Caco-2 (cell line): ENCODE measurements around the gene MT1F. TPM values are rescaled to one million over a fixed set of nuclear protein-coding genes. Genes with fewer than 3 reads are reported as not detected.
"Not testable (repeated sequence)": the region's sequence is repeated elsewhere in the genome, so short reads cannot be mapped to it uniquely, and the experiment has no call there.

ENCODE experiments used
- BruUV-seq: library from RNA; stranded (reverse); fragments of 400-500 nt; replicated peaks from 2 replicates; lab custom pipeline; 2021; lab: Mats Ljungman, UMichigan
- CTCF ChIA-PET: fragments of 300-600 bp; sonication (Branson Sonifier 250); formaldehyde crosslinking; loops from one replicate; lab custom pipeline; 2022; ENCODE audit warnings: antibody characterized with exemption; lab: Charles Lee
- POLR2A ChIA-PET: fragments of 300-600 bp; sonication (Branson Sonifier 250); formaldehyde crosslinking; loops from one replicate; lab custom pipeline; 2022; ENCODE audit warnings: antibody characterized with exemption; lab: Charles Lee
- DNase-seq, 2 experiments: peaks; one replicate each; pipeline versions ENCODE4 v3.0.0 to v3.0.0-alpha.2; 2020 to 2022
- H3K27me3 ChIP-seq: replicated peaks from 2 replicates; pipeline ENCODE4 v1.6.0; 2011; ENCODE audit warnings: low read length; ENCODE audit not compliant: control insufficient read depth, insufficient read depth
- H3K36me3 ChIP-seq: 2 replicates; pipeline ENCODE4 v1.5.1; 2011; ENCODE audit warnings: low read length; ENCODE audit not compliant: control insufficient read depth, insufficient read depth
- H3K4me1 ChIP-seq: fragments of 250-450 bp; sonication (Bioruptor Pico); 2 replicates; pipeline ENCODE4 v1.5.1; 2020; ENCODE audit warnings: mild to moderate bottlenecking
- H3K4me3 ChIP-seq: 2 replicates; pipeline ENCODE4 v1.5.1; 2011; ENCODE audit warnings: low read depth, mild to moderate bottlenecking, control low read depth, low read length
- H3K9me3 ChIP-seq: fragments of 250-450 bp; sonication (Bioruptor Pico); 2 replicates; pipeline ENCODE4 v1.5.1; 2020; ENCODE audit warnings: mild to moderate bottlenecking, moderate library complexity
- H3K27ac Mint-ChIP-seq: one replicate; pipeline ENCODE4 v1.8.0; 2022; ENCODE audit warnings: mixed read lengths; ENCODE audit not compliant: unreplicated experiment
- H3K27me3 Mint-ChIP-seq: one replicate; pipeline ENCODE4 v1.8.0; 2022; ENCODE audit warnings: mixed read lengths; ENCODE audit not compliant: insufficient read depth, unreplicated experiment
- H3K36me3 Mint-ChIP-seq: one replicate; pipeline ENCODE4 v1.8.0; 2022; ENCODE audit warnings: mild to moderate bottlenecking, mixed read lengths; ENCODE audit not compliant: insufficient read depth, unreplicated experiment
- H3K4me1 Mint-ChIP-seq: one replicate; pipeline ENCODE4 v1.8.0; 2022; ENCODE audit warnings: low read depth, mixed read lengths; ENCODE audit not compliant: unreplicated experiment
- H3K4me3 Mint-ChIP-seq: one replicate; pipeline ENCODE4 v1.8.0; 2022; ENCODE audit warnings: mild to moderate bottlenecking, moderate library complexity, mixed read lengths; ENCODE audit not compliant: unreplicated experiment
- H3K9me3 Mint-ChIP-seq: one replicate; pipeline ENCODE4 v1.8.0; 2022; ENCODE audit warnings: mixed read lengths; ENCODE audit not compliant: unreplicated experiment
- intact Hi-C: fragments of 100-400 bp; cut with micrococcal nuclease; formaldehyde crosslinking; loops from one replicate; pipeline ENCODE4 v1.10.0; 2022; ENCODE audit not compliant: unreplicated experiment
- total RNA-seq: library from RNA; stranded (reverse); gene quantifications from 2 replicates; pipeline ENCODE4 v1.2.3, GENCODE V29; 2022
- TF ChIP-seq, protein P1 (sequence below), 2 experiments: fragments of 200-600 bp in 1 of 2; IDR thresholded peaks; 1 replicate in 1 of 2; 2 replicates in 1 of 2; pipeline versions ENCODE4 v1.5.1 to v1.8.0; 2011 to 2022; ENCODE audit warnings: antibody characterized with exemption in 1 of 2, control low read depth in 1 of 2, inconsistent platforms in 1 of 2, low read depth in 1 of 2, low read length in 1 of 2, mild to moderate bottlenecking in 1 of 2, moderate library complexity in 1 of 2; ENCODE audit not compliant: insufficient read depth in 1 of 2, severe bottlenecking in 1 of 2, unreplicated experiment in 1 of 2

MT1F gene
- total RNA-seq, 1 experiment from 2014 or later, result 12.5 TPM

DNA sequence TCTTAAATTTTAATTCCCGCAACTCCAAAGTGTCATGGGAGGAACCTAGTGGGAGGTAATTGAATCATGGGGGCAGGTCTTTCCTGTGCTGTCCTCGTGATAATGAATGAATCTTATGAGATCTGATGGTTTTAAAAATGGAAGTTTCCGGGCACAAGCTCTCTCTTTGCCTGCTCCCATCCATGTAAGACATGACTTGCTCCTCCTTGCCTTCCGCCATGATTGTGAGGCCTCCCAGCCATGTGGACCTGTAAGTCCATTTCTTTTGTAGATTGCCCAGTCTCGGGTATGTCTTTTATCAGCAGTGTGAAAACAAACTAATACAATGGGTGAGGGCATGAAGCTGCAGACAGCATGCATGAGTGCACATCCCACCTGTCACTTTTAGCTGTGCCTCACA, 34.6 kb upstream of the MT1F start:
- H3K4me1 Mint-ChIP-seq, H3K36me3 Mint-ChIP-seq, H3K4me3 Mint-ChIP-seq, POLR2A ChIA-PET, H3K27ac Mint-ChIP-seq, H3K9me3 Mint-ChIP-seq, H3K36me3 ChIP-seq, DNase-seq, H3K4me3 ChIP-seq, H3K4me1 ChIP-seq, H3K9me3 ChIP-seq, BruUV-seq, H3K27me3 ChIP-seq, intact Hi-C loops: not testable (repeated sequence)
- peaks cover 13% of the 10 kb centered on the region for H3K27me3 Mint-ChIP-seq
- CTCF ChIA-PET, result interaction anchor here (1.5 kb wide), 1 partner anchor 19 kb away, joined by 4 read pairs; no protein-coding TSS in a partner anchor

DNA sequence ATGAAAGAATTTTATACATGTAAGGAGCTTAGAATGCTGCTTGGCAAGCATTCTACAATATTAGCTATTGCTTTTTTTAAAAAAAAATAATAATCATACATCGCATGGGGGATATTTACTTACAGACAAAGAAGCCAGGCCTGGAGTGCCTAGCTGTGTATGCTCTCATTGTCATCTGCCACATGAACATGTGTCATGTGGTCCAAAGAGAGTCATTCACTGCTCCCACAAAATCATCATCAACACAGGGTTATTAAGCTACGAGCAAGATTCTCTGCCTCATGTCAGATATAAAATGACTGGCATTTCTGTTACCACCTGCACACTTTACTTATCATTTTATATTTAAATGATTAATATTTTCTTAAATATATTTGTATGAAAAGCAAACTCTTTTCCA, 34.1 kb upstream of the MT1F start:
- TF ChIP-seq, protein P1, sequence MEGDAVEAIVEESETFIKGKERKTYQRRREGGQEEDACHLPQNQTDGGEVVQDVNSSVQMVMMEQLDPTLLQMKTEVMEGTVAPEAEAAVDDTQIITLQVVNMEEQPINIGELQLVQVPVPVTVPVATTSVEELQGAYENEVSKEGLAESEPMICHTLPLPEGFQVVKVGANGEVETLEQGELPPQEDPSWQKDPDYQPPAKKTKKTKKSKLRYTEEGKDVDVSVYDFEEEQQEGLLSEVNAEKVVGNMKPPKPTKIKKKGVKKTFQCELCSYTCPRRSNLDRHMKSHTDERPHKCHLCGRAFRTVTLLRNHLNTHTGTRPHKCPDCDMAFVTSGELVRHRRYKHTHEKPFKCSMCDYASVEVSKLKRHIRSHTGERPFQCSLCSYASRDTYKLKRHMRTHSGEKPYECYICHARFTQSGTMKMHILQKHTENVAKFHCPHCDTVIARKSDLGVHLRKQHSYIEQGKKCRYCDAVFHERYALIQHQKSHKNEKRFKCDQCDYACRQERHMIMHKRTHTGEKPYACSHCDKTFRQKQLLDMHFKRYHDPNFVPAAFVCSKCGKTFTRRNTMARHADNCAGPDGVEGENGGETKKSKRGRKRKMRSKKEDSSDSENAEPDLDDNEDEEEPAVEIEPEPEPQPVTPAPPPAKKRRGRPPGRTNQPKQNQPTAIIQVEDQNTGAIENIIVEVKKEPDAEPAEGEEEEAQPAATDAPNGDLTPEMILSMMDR (IDR thresholded peaks at IDR 0.05; ENCODE audit: insufficient read depth in 1 of 2, low read depth in 1 of 2, low read length in 1 of 2, severe bottlenecking in 1 of 2, unreplicated experiment in 1 of 2), result no peak

DNA sequence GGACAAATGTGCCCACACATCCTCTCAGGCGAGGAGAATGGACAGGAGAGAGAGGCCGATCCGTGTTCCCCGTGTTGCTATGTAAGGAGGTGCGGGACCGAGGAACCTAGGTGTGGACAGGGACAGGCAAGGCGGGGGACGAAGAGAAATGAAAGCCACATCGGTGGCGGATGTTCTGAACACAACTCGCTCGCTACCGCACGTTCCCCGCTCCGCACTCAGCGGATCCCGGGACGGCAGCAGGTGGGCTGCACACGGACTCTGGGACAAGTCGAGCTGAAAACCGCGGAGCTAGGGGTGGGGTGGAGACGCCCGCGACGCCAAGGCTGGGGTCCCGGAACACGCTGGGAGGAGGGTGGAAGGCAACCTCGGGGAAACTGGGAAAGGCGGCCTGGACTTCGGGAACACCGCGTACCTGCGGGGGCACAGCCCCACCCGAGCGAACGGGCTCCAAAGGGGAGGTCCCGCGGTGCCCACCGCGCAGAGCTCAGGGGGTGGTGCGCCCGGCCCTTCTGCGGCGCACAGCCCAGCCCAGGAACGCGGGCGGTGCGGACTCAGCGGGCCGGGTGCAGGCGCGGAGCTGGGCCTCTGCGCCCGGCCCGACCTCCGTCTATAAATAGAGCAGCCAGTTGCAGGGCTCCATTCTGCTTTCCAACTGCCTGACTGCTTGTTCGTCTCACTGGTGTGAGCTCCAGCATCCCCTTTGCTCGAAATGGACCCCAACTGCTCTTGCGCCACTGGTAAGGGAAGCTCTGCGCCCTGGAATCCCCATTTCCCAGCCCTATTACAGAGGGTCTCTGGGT, 32.4 kb upstream of the MT1F start, which contains the start of gene MT1E:
Gene MT1E, plus strand, starts transcription at position 642 of the 803 bp plus-strand sequence. Its CDS starts 71 bp downstream, at position 713.
- H3K36me3 Mint-ChIP-seq, result no peaks in the 10 kb centered on the region
- peaks cover 6% of the 10 kb centered on the region for H3K27me3 Mint-ChIP-seq
- peak within 1 kb of the TSS; percentile 71 for H3K4me3 Mint-ChIP-seq
- TF ChIP-seq, protein P1 (IDR thresholded peaks at IDR 0.05; ENCODE audit: insufficient read depth in 1 of 2, low read depth in 1 of 2, low read length in 1 of 2, severe bottlenecking in 1 of 2, unreplicated experiment in 1 of 2), result no peak
- H3K4me1 Mint-ChIP-seq, result no peaks in the 10 kb centered on the region
- no peaks in the 10 kb centered on the region for H3K9me3 Mint-ChIP-seq
- ChIA-PET CTCF (interaction anchor here (0.6 to 1.1 kb wide), 3 partner anchors 22 to 76 kb away, joined by 3 read pairs; no protein-coding TSS in a partner anchor), POLR2A (no interaction called here)
- Histone ChIP-seq H3K27me3 (no peaks in the 10 kb centered on the region), H3K4me1 (no peaks in the 10 kb centered on the region), H3K9me3 (no peaks in the 10 kb centered on the region), H3K36me3 (no peaks in the 10 kb centered on the region), H3K4me3 (peak within 1 kb of the TSS; percentile 16)
- BruUV-seq, result no TSS peak
- H3K27ac Mint-ChIP-seq, result no peak within 1 kb of the TSS
- no peak for DNase-seq
- intact Hi-C loops, result no loop called here

More for the DNA sequence above, 34.1 kb upstream of the MT1F start:
- Histone ChIP-seq H3K36me3 (no peaks in the 10 kb centered on the region), H3K27me3 (no peaks in the 10 kb centered on the region), H3K4me1 (no peaks in the 10 kb centered on the region), H3K4me3 (no peak overlapping the region), H3K9me3 (no peaks in the 10 kb centered on the region)
- intact Hi-C loops, result no loop called here
- Mint-ChIP-seq H3K4me1 (no peaks in the 10 kb centered on the region), H3K4me3 (no peak overlapping the region), H3K27me3 (peaks cover 13% of the 10 kb centered on the region), H3K9me3 (no peaks in the 10 kb centered on the region), H3K36me3 (no peaks in the 10 kb centered on the region), H3K27ac (no peak overlapping the region)
- CTCF ChIA-PET, result interaction anchor here (0.5 to 1.5 kb wide), 2 partner anchors 19 to 78 kb away, joined by 3 to 4 read pairs; no protein-coding TSS in a partner anchor
- POLR2A ChIA-PET, result no interaction called here
- BruUV-seq, result no TSS peak
- DNase-seq, result no peak
